Hair follicular keratinocyte (primary cell): Measurements from ENCODE around the gene EAPP. TPM values are rescaled to one million over a fixed set of nuclear protein-coding genes. Genes with fewer than 3 reads are reported as not detected.

ENCODE experiments used
- total RNA-seq: library from RNA; depleted of rRNA; stranded (reverse); fragments of >200 nt; gene quantifications from 2 replicates; pipeline ENCODE4 v1.2.3, GENCODE V29; 2015

Gene EAPP
- 20.4 and 24.1 TPM in 2 replicates for total RNA-seq

GRCh38 chr14:34539407-34540180, at the start of gene EAPP:
Gene EAPP, minus strand, starts transcription at chr14:34539701. Its CDS starts 73 bp downstream, at chr14:34539628.

Other genes with a start within 250 kb of the EAPP start
- 10.1 and 13.4 TPM in 2 replicates for gene SPTSSA, start 77.5 kb downstream of the EAPP start, total RNA-seq
- 99.9 and 114 TPM in 2 replicates for gene SNX6, start 90.4 kb upstream of the EAPP start, total RNA-seq
- gene CFL2, start 174.9 kb upstream of the EAPP start, total RNA-seq: 14.9 and 17.2 TPM in 2 replicates